Gastrocnemius medialis (tissue), 4 donors: ENCODE measurements around the gene HOMER2.

Experiments used
- CTCF ChIP-seq, 5 experiments: fragments of 450-650 bp in 3 of 5; fragments of 200-600 bp in 2 of 5; sonication (generic) in 2 of 5; IDR thresholded peaks in 4 of 5; conservative IDR thresholded peaks in 1 of 5; 1 replicate in 4 of 5; 2 replicates in 1 of 5; pipeline ENCODE4 v1.5.1; 2016 to 2019; ENCODE audit warnings: antibody characterized with exemption in 5 of 5, mild to moderate bottlenecking in 3 of 5, moderate library complexity in 3 of 5
- POLR2A ChIP-seq, 2 donors: fragments of 450-650 bp; IDR thresholded peaks; one replicate each; pipeline ENCODE4 v1.6.1; 2017; ENCODE audit warnings: antibody characterized with exemption in 2 of 2, mild to moderate bottlenecking in 2 of 2, moderate library complexity in 2 of 2

GRCh38 chr15:82964890-82965289 is 12.4 kb upstream of the HOMER2 start:
- TF ChIP-seq CTCF (IDR thresholded peaks at IDR 0.05 in 4 of 5, conservative IDR thresholded peaks at IDR 0.05 in 1 of 5): no peak
- no peak for TF ChIP-seq POLR2A (IDR thresholded peaks at IDR 0.05)
